Airway epithelial cell (primary cell): ENCODE data around the gene PDK3. TPM values are rescaled to one million over a fixed set of nuclear protein-coding genes. Genes with fewer than 3 reads are reported as not detected.

Experiments used
- total RNA-seq: library from RNA; depleted of rRNA; stranded (reverse); fragments of >200 nt; gene quantifications from 2 replicates; pipeline ENCODE4 v1.2.3, GENCODE V29; 2015

PDK3 gene
- 9.5 and 14.6 TPM in 2 replicates for total RNA-seq

DNA sequence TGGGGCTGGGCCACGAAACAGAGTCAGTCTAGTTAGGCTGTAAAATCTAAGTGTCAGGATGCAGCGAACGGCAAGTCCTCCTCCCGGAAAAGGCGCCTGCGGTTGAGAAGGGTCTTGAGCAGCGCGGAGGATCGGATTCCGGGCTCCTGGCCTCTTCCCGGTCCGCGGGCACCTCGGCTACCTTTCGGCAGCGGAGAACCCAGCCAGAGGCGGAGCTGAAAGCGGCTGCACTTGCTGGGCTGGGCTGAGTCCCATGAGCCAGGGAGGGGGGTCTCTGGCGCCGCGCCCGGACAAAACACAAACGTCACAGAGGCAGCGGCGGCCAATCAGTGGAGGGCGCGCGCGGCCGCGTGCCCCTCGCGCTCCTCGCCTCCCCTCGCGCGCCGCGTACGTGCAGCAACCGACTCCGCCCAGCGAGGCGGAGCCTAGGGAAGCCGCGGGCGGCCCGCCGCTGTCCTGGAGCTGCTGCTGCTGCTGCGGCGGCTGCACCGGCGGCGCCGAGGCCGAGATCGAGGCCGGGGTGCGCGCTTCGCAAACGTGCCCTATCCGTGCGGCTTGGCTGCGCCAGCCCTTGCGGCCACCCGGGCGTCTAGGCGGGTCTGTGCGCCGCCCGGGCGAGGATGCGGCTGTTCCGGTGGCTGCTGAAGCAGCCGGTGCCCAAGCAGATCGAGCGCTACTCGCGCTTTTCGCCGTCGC lies at the start of gene PDK3:
PDK3 (plus strand) TSS at position 451 of the 696 bp plus-strand sequence; CDS start at position 621, 170 bp downstream.

Other genes starting within 250 kb of the PDK3 start
- not detected in 2 replicates for gene SUPT20HL2, start 151.2 kb upstream of the PDK3 start, total RNA-seq
- gene SUPT20HL1, start 104.6 kb upstream of the PDK3 start, total RNA-seq = not detected in 2 replicates
- gene PCYT1B, start 182.1 kb downstream of the PDK3 start, total RNA-seq = 0.60 and 1.1 TPM in 2 replicates
- gene POLA1, start 228.6 kb downstream of the PDK3 start, total RNA-seq = 6.2 and 9.1 TPM in 2 replicates